PFSK-1 (cell line): ENCODE data around the gene CACNA1H.

ENCODE experiments used
- FOXP2 ChIP-seq: optimal IDR thresholded peaks from 2 replicates; pipeline ENCODE3; 2011; ENCODE audit warnings: borderline replicate concordance, control low read depth, inconsistent platforms; ENCODE audit not compliant: insufficient read depth; ENCODE audit errors: extremely low read length, extremely low read depth
- POLR2AphosphoS5 ChIP-seq: IDR thresholded peaks from 2 replicates; pipeline ENCODE4 v1.6.1; 2012; ENCODE audit warnings: low read depth, mild to moderate bottlenecking, control low read depth, low read length, moderate library complexity
- REST ChIP-seq, 2 experiments: IDR thresholded peaks; 2 replicates each; pipeline versions ENCODE4 v1.6.1 to v1.8.0; 2011 to 2012; ENCODE audit warnings: low read depth in 2 of 2, low read length in 2 of 2, control low read depth in 1 of 2, inconsistent platforms in 1 of 2, mild to moderate bottlenecking in 1 of 2, moderate library complexity in 1 of 2; ENCODE audit not compliant: insufficient read depth in 1 of 2
- SIN3A ChIP-seq: IDR thresholded peaks from 2 replicates; pipeline ENCODE4 v1.6.1; 2012; ENCODE audit warnings: mild to moderate bottlenecking, low read length, moderate library complexity, borderline replicate concordance; ENCODE audit not compliant: insufficient read depth
- TAF1 ChIP-seq: IDR thresholded peaks from 2 replicates; pipeline ENCODE4 v1.6.1; 2012; ENCODE audit warnings: low read length, control low read depth, borderline replicate concordance; ENCODE audit not compliant: insufficient read depth

Gene CACNA1H

GRCh38 chr16:1258225-1258600, 105.3 kb downstream of the CACNA1H start:
- TF ChIP-seq POLR2AphosphoS5 (no peak), REST (IDR thresholded peaks at IDR 0.05; ENCODE audit: insufficient read depth in 1 of 2, low read depth in 2 of 2, low read length in 2 of 2) (no peak), SIN3A (no peak), TAF1 (no peak), FOXP2 (no peak)

GRCh38 chr16:1258906-1259759, 106.2 kb downstream of the CACNA1H start:
- no peak for TF ChIP-seq POLR2AphosphoS5
- no peak for TF ChIP-seq TAF1
- TF ChIP-seq SIN3A, result no peak
- TF ChIP-seq REST (IDR thresholded peaks at IDR 0.05; ENCODE audit: insufficient read depth in 1 of 2, low read depth in 2 of 2, low read length in 2 of 2), result no peak
- no peak for TF ChIP-seq FOXP2

- TF ChIP-seq TAF1 (no peak), POLR2AphosphoS5 (no peak), FOXP2 (no peak), SIN3A (no peak), REST (IDR thresholded peaks at IDR 0.05; ENCODE audit: insufficient read depth in 1 of 2, low read depth in 2 of 2, low read length in 2 of 2) (no peak)
These were observed 106.8 kb downstream of the CACNA1H start for GRCh38 chr16:1259760-1260068.

DNA sequence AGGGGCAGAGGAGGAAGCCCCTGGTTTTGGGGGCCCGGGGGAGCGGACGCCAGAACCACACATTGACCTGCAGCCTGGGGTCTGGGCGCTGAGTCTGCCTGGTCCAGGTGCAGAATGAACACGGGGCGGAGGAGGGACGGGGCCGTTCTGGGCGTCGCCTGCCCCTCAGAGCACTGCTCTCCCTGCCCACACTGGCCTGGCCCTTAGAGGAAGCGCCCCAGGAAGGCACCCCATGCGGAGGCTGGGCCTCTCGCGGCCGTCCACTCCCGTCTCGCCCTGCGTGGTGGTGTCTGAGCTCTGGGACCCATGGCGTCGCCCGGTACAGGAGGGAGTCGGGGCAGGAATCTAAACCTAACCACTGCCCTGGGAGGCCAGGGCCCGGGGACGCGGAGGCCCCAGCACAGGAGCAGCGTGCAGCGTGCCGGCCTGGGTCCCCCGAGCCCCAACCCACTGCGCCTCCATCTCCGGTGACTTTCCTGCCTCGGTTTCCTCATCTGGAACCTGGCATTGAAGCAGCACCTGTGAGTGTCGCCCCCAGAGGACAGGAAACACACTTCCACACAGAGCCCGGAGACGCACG, 107.3 kb downstream of the CACNA1H start:
- TF ChIP-seq FOXP2 (no peak), TAF1 (no peak), SIN3A (no peak), REST (IDR thresholded peaks at IDR 0.05; ENCODE audit: insufficient read depth in 1 of 2, low read depth in 2 of 2, low read length in 2 of 2) (no peak), POLR2AphosphoS5 (no peak)
